ENCODE data around the gene SAA4. TPM values are rescaled to one million over a fixed set of nuclear protein-coding genes. Genes with fewer than 3 reads are reported as not detected.
"Not testable (repeated sequence)": the region's sequence is repeated elsewhere in the genome, so short reads cannot be mapped to it uniquely, and the experiment has no call there.

SAA4 gene
- total RNA-seq, 1 experiment from 2014 or later: not detected

GRCh38 chr11:18193010-18193409 lies 43.6 kb downstream of the SAA4 start:
- Histone ChIP-seq H3K9me2 (ENCODE audit: insufficient read depth) (no peaks in the 10 kb centered on the region), H3K4me3 (replicated peaks in 1 of 2; ENCODE audit: low read depth in 1 of 2, low read length in 2 of 2) (no peak overlapping the region), H3K4me2 (ENCODE audit: low read length) (no peak overlapping the region), H3K9ac (ENCODE audit: low read length) (no peak overlapping the region), H3K27me3 (ENCODE audit: insufficient read depth, low read length) (peaks cover 11% of the 10 kb centered on the region), H3K79me2 (ENCODE audit: insufficient read depth, low read length) (no peaks in the 10 kb centered on the region), H2AFZ (ENCODE audit: low read depth, low read length, poor library complexity, severe bottlenecking) (no peak overlapping the region), H3K27ac (ENCODE audit: low read depth, low read length) (no peak overlapping the region), H3K9me3 (ENCODE audit: control insufficient read depth in 1 of 2, insufficient read depth in 1 of 2, low read depth in 1 of 2, low read length in 2 of 2) (no peaks in the 10 kb centered on the region), H3K36me3 (ENCODE audit: control insufficient read depth in 1 of 2, insufficient read depth in 2 of 2, low read length in 2 of 2) (no peaks in the 10 kb centered on the region), H4K20me1 (ENCODE audit: insufficient read depth) (no peaks in the 10 kb centered on the region), H3K4me1 (ENCODE audit: control insufficient read depth in 1 of 2, insufficient read depth in 2 of 2, low read length in 2 of 2) (no peaks in the 10 kb centered on the region)
- no TSS peak for BruUV-seq (replicated peaks)
- no peak for TF ChIP-seq REST (IDR thresholded peaks at IDR 0.05; ENCODE audit: low read depth)
- TF ChIP-seq FOSL1 (IDR thresholded peaks at IDR 0.05; ENCODE audit: low read depth): no peak
- TF ChIP-seq ZNF274 (IDR thresholded peaks at IDR 0.05; ENCODE audit: low read depth, low read length): no peak
- no peak for TF ChIP-seq YY1 (IDR thresholded peaks at IDR 0.05; ENCODE audit: extremely low read depth, insufficient replicate concordance, low read depth, low read length)
- TF ChIP-seq RAD21 (IDR thresholded peaks at IDR 0.05; ENCODE audit: low read depth): no peak
- intact Hi-C loops (cut with micrococcal nuclease): no loop called here
- RAD21 ChIA-PET (ENCODE audit: low non-redundant PET in 1 of 2, low total read pairs in 2 of 2, uncharacterized antibody in 2 of 2, unreplicated experiment in 2 of 2): no interaction called here
- peak; percentile 81 for ATAC-seq
- no peak for DNase-seq (ENCODE audit: low read depth, low spot score)
- POLR2A ChIA-PET: no interaction called here
- CTCF ChIA-PET: interaction anchor here (1.0 kb wide), 1 partner anchor 11 kb away, joined by 3 read pairs; no protein-coding TSS in a partner anchor

DNA sequence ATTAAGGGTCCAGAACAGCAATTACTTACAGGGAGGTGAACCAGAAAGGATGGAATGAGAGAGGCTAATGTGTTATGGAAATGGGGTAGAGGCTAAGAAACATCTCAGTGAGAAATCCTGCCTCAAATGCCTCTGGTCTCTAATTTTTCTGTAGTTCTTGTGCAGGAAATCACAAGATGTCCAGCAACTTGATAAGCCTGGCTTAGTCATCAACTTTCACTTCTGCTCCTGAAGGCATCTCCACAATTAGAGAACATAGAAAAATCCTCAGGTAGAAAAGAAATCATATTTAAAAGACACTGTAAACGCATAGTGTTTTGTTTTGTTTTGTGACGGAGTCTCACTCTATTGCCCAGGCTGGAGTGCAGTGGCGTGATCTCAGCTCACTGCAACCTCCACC lies 45.2 kb downstream of the SAA4 start:
- no peak for TF ChIP-seq FOSL1 (IDR thresholded peaks at IDR 0.05; ENCODE audit: low read depth)
- no peak for TF ChIP-seq SIN3A (IDR thresholded peaks at IDR 0.05; ENCODE audit: low read depth)
- TF ChIP-seq TCF7L2 (IDR thresholded peaks at IDR 0.05; ENCODE audit: borderline replicate concordance, extremely low read depth, insufficient read depth, insufficient read length): no peak
- no peak for TF ChIP-seq CEBPB (IDR thresholded peaks at IDR 0.05; ENCODE audit: low read depth)
- no peaks in the 10 kb centered on the region for H3K79me2 ChIP-seq (ENCODE audit: insufficient read depth, low read length)
- H3K27me3 ChIP-seq (ENCODE audit: insufficient read depth, low read length): peaks cover 13% of the 10 kb centered on the region
- ChIA-PET CTCF (interaction anchor here (1.1 kb wide), 1 partner anchor 12 kb away, joined by 6 read pairs; no protein-coding TSS in a partner anchor), RAD21 (ENCODE audit: low non-redundant PET in 1 of 2, low total read pairs in 2 of 2, uncharacterized antibody in 2 of 2, unreplicated experiment in 2 of 2) (no interaction called here), POLR2A (no interaction called here)
- H2AFZ ChIP-seq (ENCODE audit: low read depth, low read length, poor library complexity, severe bottlenecking): no peak overlapping the region
- H3K9me2 ChIP-seq (ENCODE audit: insufficient read depth): no peaks in the 10 kb centered on the region
- ATAC-seq (no peak), DNase-seq (ENCODE audit: low read depth, low spot score) (no peak)
- no peak overlapping the region for H3K9ac ChIP-seq (ENCODE audit: low read length)
- intact Hi-C loops (cut with micrococcal nuclease): no loop called here
- H3K4me1 ChIP-seq (ENCODE audit: control insufficient read depth in 1 of 2, insufficient read depth in 2 of 2, low read length in 2 of 2): no peaks in the 10 kb centered on the region
- H3K4me2 ChIP-seq (ENCODE audit: low read length): no peak overlapping the region
- BruUV-seq (replicated peaks): no TSS peak
- no peak overlapping the region for H3K27ac ChIP-seq (ENCODE audit: low read depth, low read length)
- no peaks in the 10 kb centered on the region for H3K9me3 ChIP-seq (ENCODE audit: control insufficient read depth in 1 of 2, insufficient read depth in 1 of 2, low read depth in 1 of 2, low read length in 2 of 2)
- no peaks in the 10 kb centered on the region for H4K20me1 ChIP-seq (ENCODE audit: insufficient read depth)
- H3K36me3 ChIP-seq (ENCODE audit: control insufficient read depth in 1 of 2, insufficient read depth in 2 of 2, low read length in 2 of 2): no peaks in the 10 kb centered on the region
- H3K4me3 ChIP-seq (replicated peaks in 1 of 2; ENCODE audit: low read depth in 1 of 2, low read length in 2 of 2): no peak overlapping the region

DNA sequence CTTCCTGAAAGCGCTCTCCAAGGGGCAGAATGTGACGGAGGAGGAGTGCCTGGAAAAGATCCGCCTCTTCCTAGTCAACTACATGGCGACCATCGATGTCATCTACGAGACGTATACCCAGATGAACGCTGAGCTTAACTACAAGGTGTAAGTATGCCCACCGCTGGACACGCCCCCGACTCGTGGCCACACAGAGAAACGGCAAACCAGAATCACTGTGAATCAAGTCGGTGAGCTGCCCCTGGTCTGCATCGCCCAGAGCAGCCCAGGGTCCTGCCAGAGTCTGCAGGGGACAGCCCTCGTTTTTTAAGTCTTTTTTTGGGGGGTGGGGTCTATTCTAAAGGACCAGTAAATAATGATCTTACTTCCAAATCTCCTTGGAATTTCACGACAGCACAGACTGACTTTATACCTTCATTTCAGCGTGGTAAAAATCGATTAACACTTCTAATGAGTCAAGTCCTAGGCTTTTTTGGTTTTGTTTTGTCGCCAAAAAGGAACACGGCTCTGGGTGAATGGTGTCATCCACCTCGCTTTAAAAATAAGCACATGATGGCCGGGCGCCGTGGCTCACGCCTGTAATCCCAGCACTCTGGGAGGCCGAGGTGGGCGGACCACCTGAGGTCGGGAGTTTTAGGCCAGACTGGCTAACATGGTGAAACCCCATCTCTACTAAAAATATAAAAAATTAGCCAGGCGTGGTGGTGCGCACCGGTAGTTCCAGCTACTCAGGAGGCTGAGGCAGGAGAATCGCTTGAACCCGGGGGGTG lies 46.9 kb downstream of the SAA4 start:
- intact Hi-C loops (cut with micrococcal nuclease); H3K4me1 ChIP-seq (ENCODE audit: control insufficient read depth in 1 of 2, insufficient read depth in 2 of 2, low read length in 2 of 2); H2AFZ ChIP-seq (ENCODE audit: low read depth, low read length, poor library complexity, severe bottlenecking); H3K4me3 ChIP-seq (replicated peaks in 1 of 2; ENCODE audit: low read depth in 1 of 2, low read length in 2 of 2); H3K79me2 ChIP-seq (ENCODE audit: insufficient read depth, low read length); H3K36me3 ChIP-seq (ENCODE audit: control insufficient read depth in 1 of 2, insufficient read depth in 2 of 2, low read length in 2 of 2); H4K20me1 ChIP-seq (ENCODE audit: insufficient read depth); ATAC-seq; BruUV-seq (replicated peaks); H3K9ac ChIP-seq (ENCODE audit: low read length); H3K27ac ChIP-seq (ENCODE audit: low read depth, low read length); H3K9me3 ChIP-seq (ENCODE audit: control insufficient read depth in 1 of 2, insufficient read depth in 1 of 2, low read depth in 1 of 2, low read length in 2 of 2); POLR2A ChIA-PET; CTCF ChIA-PET; DNase-seq (ENCODE audit: low read depth, low spot score); H3K9me2 ChIP-seq (ENCODE audit: insufficient read depth); H3K4me2 ChIP-seq (ENCODE audit: low read length); RAD21 ChIA-PET (ENCODE audit: low non-redundant PET in 1 of 2, low total read pairs in 2 of 2, uncharacterized antibody in 2 of 2, unreplicated experiment in 2 of 2): not testable (repeated sequence)
- H3K27me3 ChIP-seq (ENCODE audit: insufficient read depth, low read length): peaks cover 22% of the 10 kb centered on the region

Measured in HCT116 (cell line).